MM.1S (cell line): ENCODE data around the gene IMMP2L.

Source experiments
- EZH2 ChIP-seq: fragments of 300-600 bp; sonication (generic); optimal IDR thresholded peaks from 2 replicates; pipeline ENCODE3; 2017; ENCODE audit warnings: low read depth, mild to moderate bottlenecking, antibody characterized with exemption, low read length, mixed read lengths
- EZH2phosphoT487 ChIP-seq: fragments of 300-600 bp; sonication (generic); IDR thresholded peaks from 2 replicates; pipeline ENCODE4 v1.6.1; 2018; ENCODE audit warnings: antibody characterized with exemption, low read length
- TF ChIP-seq, protein P1 (sequence below): fragments of 300-600 bp; sonication (generic); IDR thresholded peaks from 2 replicates; pipeline ENCODE4 v1.5.1; 2016; ENCODE audit warnings: antibody characterized with exemption, low read length, mixed read lengths

DNA sequence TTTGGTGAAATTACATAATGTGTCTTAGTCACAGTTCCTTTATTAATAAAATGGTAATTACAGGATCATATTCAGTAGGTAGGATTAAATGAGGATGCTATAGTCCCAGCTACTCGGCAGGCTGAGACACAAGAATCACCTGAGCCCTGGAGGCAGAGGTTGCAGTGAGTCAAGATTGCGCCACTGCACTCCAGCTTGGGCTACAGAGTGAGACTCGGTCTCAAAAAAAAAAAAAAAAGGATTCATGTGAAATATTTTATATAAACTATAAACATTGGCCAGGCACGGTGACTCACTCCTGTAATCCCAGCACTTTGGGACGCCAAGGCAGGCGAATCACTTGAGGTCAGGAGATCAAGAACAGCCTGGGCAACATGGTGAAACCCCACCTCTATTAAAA is 197.9 kb downstream of the IMMP2L start:
- TF ChIP-seq, protein P1, sequence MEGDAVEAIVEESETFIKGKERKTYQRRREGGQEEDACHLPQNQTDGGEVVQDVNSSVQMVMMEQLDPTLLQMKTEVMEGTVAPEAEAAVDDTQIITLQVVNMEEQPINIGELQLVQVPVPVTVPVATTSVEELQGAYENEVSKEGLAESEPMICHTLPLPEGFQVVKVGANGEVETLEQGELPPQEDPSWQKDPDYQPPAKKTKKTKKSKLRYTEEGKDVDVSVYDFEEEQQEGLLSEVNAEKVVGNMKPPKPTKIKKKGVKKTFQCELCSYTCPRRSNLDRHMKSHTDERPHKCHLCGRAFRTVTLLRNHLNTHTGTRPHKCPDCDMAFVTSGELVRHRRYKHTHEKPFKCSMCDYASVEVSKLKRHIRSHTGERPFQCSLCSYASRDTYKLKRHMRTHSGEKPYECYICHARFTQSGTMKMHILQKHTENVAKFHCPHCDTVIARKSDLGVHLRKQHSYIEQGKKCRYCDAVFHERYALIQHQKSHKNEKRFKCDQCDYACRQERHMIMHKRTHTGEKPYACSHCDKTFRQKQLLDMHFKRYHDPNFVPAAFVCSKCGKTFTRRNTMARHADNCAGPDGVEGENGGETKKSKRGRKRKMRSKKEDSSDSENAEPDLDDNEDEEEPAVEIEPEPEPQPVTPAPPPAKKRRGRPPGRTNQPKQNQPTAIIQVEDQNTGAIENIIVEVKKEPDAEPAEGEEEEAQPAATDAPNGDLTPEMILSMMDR, result no peak
- TF ChIP-seq EZH2phosphoT487 (no peak), EZH2 (no peak)
